Stomach (tissue), 4 donors: ENCODE measurements around the gene SPANXN5.
"Not testable (repeated sequence)": the region's sequence is repeated elsewhere in the genome, so short reads cannot be mapped to it uniquely, and the experiment has no call there.

ENCODE experiments used
- POLR2AphosphoS5 ChIP-seq, 3 donors: sonication (generic); formaldehyde crosslinking; IDR thresholded peaks; one replicate each; pipeline ENCODE4 v1.6.1; 2016; ENCODE audit warnings: antibody characterized with exemption in 3 of 3
- TF ChIP-seq, protein P1 (sequence below), 7 experiments: fragments of 450-650 bp in 4 of 7; fragments of 200-600 bp in 3 of 7; sonication (generic) in 3 of 7; IDR thresholded peaks; one replicate each; pipeline ENCODE4 v1.5.1; 2016 to 2019; ENCODE audit warnings: antibody characterized with exemption in 7 of 7, control low read depth in 2 of 7, mild to moderate bottlenecking in 1 of 7

DNA sequence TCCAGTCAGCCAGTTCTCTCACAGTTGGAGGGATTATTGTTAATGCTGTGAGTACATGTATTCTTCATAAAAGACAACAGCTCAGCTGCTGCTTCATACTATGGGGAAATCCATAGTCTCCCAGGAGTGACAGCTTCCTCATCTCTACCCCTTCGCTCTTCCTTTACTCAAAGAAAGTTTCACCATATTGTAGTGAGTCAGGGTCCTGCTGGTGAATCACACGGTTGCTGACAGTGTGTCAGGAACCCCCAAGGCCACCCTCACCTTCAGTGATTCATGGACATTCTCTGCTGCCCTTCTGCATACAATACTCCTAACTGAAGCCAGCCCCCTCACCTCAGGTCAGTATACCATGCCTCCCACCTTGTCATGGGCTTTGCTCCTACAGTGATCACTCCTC, 7.6 kb upstream of the SPANXN5 start:
- TF ChIP-seq, protein P1, sequence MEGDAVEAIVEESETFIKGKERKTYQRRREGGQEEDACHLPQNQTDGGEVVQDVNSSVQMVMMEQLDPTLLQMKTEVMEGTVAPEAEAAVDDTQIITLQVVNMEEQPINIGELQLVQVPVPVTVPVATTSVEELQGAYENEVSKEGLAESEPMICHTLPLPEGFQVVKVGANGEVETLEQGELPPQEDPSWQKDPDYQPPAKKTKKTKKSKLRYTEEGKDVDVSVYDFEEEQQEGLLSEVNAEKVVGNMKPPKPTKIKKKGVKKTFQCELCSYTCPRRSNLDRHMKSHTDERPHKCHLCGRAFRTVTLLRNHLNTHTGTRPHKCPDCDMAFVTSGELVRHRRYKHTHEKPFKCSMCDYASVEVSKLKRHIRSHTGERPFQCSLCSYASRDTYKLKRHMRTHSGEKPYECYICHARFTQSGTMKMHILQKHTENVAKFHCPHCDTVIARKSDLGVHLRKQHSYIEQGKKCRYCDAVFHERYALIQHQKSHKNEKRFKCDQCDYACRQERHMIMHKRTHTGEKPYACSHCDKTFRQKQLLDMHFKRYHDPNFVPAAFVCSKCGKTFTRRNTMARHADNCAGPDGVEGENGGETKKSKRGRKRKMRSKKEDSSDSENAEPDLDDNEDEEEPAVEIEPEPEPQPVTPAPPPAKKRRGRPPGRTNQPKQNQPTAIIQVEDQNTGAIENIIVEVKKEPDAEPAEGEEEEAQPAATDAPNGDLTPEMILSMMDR (IDR thresholded peaks at IDR 0.05) = not testable (repeated sequence)
- TF ChIP-seq POLR2AphosphoS5 (IDR thresholded peaks at IDR 0.05) = not testable (repeated sequence)
